ENCODE data around the gene TCF4. TPM values are rescaled to one million over a fixed set of nuclear protein-coding genes. Genes with fewer than 3 reads are reported as not detected.

The TCF4 gene
- polyA plus RNA-seq, 1 of the 3 experiments (the other 2 are of a cell fraction) = 39.1 TPM

DNA sequence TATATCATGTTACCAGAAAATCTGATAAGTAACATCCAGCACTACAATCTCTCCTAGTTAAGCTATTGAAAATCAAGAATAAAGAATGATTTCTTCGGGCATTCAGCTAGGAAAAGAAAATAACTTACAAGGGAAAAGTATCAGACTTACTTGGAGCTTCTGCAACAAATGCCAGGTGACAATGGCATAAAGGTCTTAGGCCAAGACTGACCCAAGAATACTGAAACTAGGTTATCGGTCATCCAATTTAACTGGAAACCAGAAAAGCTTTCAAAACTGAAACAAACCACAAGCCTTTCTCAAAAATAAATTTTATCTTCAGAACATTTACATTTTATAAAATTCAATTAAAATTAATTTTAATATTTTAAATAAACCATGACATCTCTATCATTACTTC is 414.7 kb downstream of the TCF4 start:
- no peak overlapping the region for H3K27ac ChIP-seq (ENCODE audit: low read depth in 2 of 2, low read length in 1 of 2)
- 39% methylated on average over 2 of the region's 2 CpGs for WGBS (ENCODE audit: low lambda C conversion rate)
- DNase-seq = no peak
- no peak overlapping the region for H3K4me3 ChIP-seq (ENCODE audit: low read depth in 2 of 2, low read length in 1 of 2)
- H3F3A ChIP-seq (replicated peaks; ENCODE audit: insufficient read depth) = peaks cover 8% of the 10 kb centered on the region
- no peaks in the 10 kb centered on the region for H4K20me1 ChIP-seq (ENCODE audit: insufficient read depth)
- no peak overlapping the region for H3K9ac ChIP-seq
- POLR2A ChIA-PET = no interaction called here
- H3K4me2 ChIP-seq = no peak overlapping the region
- H3K9me2 ChIP-seq = no peaks in the 10 kb centered on the region
- no peaks in the 10 kb centered on the region for H3K36me3 ChIP-seq (replicated peaks in 1 of 2; ENCODE audit: control insufficient read depth in 1 of 2, insufficient read depth in 2 of 2, low read length in 1 of 2)
- no peaks in the 10 kb centered on the region for H3K27me3 ChIP-seq (ENCODE audit: insufficient read depth)
- TF ChIP-seq MXI1 (IDR thresholded peaks at IDR 0.05; ENCODE audit: low read depth, low read length) = no peak
- TF ChIP-seq TAF1 (IDR thresholded peaks at IDR 0.05; ENCODE audit: borderline replicate concordance, low read depth, low read length) = no peak
- no peak for TF ChIP-seq SIN3A (IDR thresholded peaks at IDR 0.05; ENCODE audit: borderline replicate concordance, low read depth, low read length)
- TF ChIP-seq CHD2 (IDR thresholded peaks at IDR 0.05; ENCODE audit: low read length, partially characterized antibody) = no peak
- TF ChIP-seq, protein P1, sequence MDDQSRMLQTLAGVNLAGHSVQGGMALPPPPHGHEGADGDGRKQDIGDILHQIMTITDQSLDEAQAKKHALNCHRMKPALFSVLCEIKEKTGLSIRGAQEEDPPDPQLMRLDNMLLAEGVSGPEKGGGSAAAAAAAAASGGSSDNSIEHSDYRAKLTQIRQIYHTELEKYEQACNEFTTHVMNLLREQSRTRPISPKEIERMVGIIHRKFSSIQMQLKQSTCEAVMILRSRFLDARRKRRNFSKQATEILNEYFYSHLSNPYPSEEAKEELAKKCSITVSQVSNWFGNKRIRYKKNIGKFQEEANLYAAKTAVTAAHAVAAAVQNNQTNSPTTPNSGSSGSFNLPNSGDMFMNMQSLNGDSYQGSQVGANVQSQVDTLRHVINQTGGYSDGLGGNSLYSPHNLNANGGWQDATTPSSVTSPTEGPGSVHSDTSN (IDR thresholded peaks at IDR 0.05) = no peak
- TF ChIP-seq, protein P2, sequence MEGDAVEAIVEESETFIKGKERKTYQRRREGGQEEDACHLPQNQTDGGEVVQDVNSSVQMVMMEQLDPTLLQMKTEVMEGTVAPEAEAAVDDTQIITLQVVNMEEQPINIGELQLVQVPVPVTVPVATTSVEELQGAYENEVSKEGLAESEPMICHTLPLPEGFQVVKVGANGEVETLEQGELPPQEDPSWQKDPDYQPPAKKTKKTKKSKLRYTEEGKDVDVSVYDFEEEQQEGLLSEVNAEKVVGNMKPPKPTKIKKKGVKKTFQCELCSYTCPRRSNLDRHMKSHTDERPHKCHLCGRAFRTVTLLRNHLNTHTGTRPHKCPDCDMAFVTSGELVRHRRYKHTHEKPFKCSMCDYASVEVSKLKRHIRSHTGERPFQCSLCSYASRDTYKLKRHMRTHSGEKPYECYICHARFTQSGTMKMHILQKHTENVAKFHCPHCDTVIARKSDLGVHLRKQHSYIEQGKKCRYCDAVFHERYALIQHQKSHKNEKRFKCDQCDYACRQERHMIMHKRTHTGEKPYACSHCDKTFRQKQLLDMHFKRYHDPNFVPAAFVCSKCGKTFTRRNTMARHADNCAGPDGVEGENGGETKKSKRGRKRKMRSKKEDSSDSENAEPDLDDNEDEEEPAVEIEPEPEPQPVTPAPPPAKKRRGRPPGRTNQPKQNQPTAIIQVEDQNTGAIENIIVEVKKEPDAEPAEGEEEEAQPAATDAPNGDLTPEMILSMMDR (IDR thresholded peaks at IDR 0.05) = no peak
- TF ChIP-seq, protein P3, sequence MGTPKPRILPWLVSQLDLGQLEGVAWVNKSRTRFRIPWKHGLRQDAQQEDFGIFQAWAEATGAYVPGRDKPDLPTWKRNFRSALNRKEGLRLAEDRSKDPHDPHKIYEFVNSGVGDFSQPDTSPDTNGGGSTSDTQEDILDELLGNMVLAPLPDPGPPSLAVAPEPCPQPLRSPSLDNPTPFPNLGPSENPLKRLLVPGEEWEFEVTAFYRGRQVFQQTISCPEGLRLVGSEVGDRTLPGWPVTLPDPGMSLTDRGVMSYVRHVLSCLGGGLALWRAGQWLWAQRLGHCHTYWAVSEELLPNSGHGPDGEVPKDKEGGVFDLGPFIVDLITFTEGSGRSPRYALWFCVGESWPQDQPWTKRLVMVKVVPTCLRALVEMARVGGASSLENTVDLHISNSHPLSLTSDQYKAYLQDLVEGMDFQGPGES (IDR thresholded peaks at IDR 0.05; ENCODE audit: low read depth, low read length) = no peak
- no peak for TF ChIP-seq NFIC (IDR thresholded peaks at IDR 0.05; ENCODE audit: borderline replicate concordance)
- no peak for TF ChIP-seq MEF2A (IDR thresholded peaks at IDR 0.05; ENCODE audit: borderline replicate concordance, low read depth)
- TF ChIP-seq TEAD4 (IDR thresholded peaks at IDR 0.05; ENCODE audit: borderline replicate concordance, insufficient read depth) = no peak
- no peak for TF ChIP-seq ZBTB33 (IDR thresholded peaks at IDR 0.05; ENCODE audit: borderline replicate concordance, low read depth)
- TF ChIP-seq RXRA (IDR thresholded peaks at IDR 0.05; ENCODE audit: borderline replicate concordance, low read depth) = no peak
- TF ChIP-seq SMC3 (IDR thresholded peaks at IDR 0.05; ENCODE audit: low read depth, low read length) = no peak
- no peak for TF ChIP-seq RAD21 (IDR thresholded peaks at IDR 0.05; ENCODE audit: low read length)
- no peak for TF ChIP-seq GATA2 (CRISPR knock-in tag; IDR thresholded peaks at IDR 0.05)
- no peak for TF ChIP-seq JUND (IDR thresholded peaks at IDR 0.05)
- TF ChIP-seq EZH2phosphoT487 (IDR thresholded peaks at IDR 0.05; ENCODE audit: borderline replicate concordance, low read depth) = no peak
- H3K4me1 ChIP-seq (ENCODE audit: control insufficient read depth in 1 of 2, insufficient read depth in 2 of 2, low read depth in 1 of 2, low read length in 1 of 2) = no peaks in the 10 kb centered on the region
- CTCF ChIA-PET = no interaction called here
- peaks cover 6% of the 10 kb centered on the region for H3K9me3 ChIP-seq
- H3K79me2 ChIP-seq (ENCODE audit: insufficient read depth) = no peaks in the 10 kb centered on the region
- H2AFZ ChIP-seq (ENCODE audit: low read depth) = no peak overlapping the region

Small RNAs within 50 kb of the gene (small RNA-seq; reads per million reads assigned to genes)
- gene MIR4529 = 0 to 1.3 (median 0) reads per million in 7 experiments
